ENCODE measurements around the gene EXOC4.
"Not testable (repeated sequence)": the region's sequence is repeated elsewhere in the genome, so short reads cannot be mapped to it uniquely, and the experiment has no call there.

Gene EXOC4

GRCh38 chr7:133883591-133883990 is 630.7 kb downstream of the EXOC4 start:
- no peak for DNase-seq (ENCODE audit: low spot score)

GRCh38 chr7:133885213-133885612 is 632.3 kb downstream of the EXOC4 start:
- no peak for DNase-seq (ENCODE audit: low spot score)

GRCh38 chr7:133886086-133886485 is 633.2 kb downstream of the EXOC4 start:
- no peak for DNase-seq (ENCODE audit: low spot score)

DNA sequence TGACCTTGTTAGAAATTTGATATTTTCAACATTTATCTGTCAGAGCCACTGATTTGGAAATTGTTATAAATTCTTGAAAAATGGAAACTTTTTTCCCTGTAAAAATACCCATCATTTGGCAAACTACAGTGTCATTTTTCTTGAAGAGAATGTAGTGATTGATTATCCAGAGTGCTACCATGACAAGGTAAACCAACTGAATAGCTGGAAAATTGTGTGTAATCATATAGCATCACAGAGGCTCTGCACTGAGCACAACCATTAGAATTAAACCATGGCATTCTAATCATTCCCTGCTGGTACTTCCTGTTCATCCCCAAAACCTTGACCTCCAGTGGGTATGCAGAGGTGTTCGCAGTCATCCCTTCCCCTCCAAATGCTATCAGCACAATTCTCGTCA is 633.9 kb downstream of the EXOC4 start:
- no peak for DNase-seq (ENCODE audit: low spot score)

GRCh38 chr7:133887459-133887858 is 634.6 kb downstream of the EXOC4 start:
- DNase-seq (ENCODE audit: low spot score): no peak

- DNase-seq (ENCODE audit: low spot score): no peak
These were observed 635.4 kb downstream of the EXOC4 start for GRCh38 chr7:133888061-133888930.

GRCh38 chr7:133904776-133905175 is 651.9 kb downstream of the EXOC4 start:
- no peak for DNase-seq (ENCODE audit: low spot score)

- DNase-seq (ENCODE audit: low spot score): not testable (repeated sequence)
These were observed 653.7 kb downstream of the EXOC4 start for GRCh38 chr7:133906553-133906952.

DNA sequence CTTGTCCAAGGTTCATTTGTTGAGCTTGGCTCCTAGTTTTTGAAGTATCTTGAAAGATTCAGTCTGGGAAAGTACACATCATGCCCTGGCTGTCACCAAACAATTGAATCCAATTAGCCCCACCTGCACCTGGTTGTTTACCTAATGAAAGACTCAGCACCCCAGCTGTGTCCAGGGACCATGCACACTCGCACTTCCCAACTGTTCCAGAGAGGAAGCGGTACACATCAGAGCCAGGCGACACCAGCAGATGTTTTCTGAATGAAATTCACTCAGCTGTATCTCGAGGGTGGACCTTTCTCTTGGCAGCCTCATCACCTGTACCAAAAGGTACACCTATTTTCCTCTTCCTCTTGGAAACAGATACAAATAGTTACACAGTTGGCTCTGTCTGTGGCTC is 657.9 kb downstream of the EXOC4 start:
- DNase-seq (ENCODE audit: low spot score): no peak

GRCh38 chr7:133911724-133912123 is 658.8 kb downstream of the EXOC4 start:
- no peak for DNase-seq (ENCODE audit: low spot score)

GRCh38 chr7:133912916-133913697 is 660.2 kb downstream of the EXOC4 start:
- DNase-seq (ENCODE audit: low spot score): peak; percentile 19

DNA sequence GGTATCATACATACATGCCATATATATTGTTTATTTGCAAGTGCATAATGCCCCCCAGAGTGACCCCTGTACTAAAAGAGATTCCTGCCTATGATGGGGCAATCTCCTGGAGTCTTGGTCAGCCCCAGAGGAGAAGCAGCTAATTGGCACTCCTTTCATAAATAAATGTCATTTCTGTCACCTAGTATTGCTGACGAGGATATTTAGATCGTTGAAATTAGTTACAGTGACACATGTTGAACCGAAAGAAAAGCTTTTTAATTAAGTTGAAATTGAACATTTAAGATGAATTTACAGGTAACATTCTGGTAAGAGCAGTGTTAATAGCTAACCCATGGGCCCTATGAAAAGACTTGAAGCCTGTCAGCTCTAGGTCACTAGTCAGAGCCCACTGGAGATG is 663.7 kb downstream of the EXOC4 start:
- no peak for DNase-seq (ENCODE audit: low spot score)

- no peak for DNase-seq (ENCODE audit: low spot score)
These were observed 666.9 kb downstream of the EXOC4 start for GRCh38 chr7:133919810-133920209.

GRCh38 chr7:133921635-133922182 is 668.8 kb downstream of the EXOC4 start:
- no peak for DNase-seq (ENCODE audit: low spot score)

DNA sequence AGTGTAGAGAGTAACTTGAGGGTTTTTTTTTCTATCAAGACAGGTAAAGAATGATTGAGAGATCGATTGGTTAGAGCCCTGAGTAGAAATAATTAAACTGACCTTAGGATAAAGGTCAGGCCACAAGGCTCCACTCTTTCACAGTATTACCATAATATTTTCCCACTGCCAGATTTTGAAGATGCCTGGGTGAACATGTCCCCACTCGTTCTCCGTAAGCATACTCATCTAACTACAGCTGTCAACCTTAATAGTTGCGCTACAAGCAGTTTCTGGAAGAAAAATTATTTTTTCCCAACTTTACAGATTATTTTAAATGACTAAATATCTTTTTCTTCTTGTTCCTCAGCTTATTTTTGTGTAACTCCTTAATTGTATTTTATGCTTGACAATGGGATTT is 671.1 kb downstream of the EXOC4 start:
- no peak for DNase-seq (ENCODE audit: low spot score)

DNA sequence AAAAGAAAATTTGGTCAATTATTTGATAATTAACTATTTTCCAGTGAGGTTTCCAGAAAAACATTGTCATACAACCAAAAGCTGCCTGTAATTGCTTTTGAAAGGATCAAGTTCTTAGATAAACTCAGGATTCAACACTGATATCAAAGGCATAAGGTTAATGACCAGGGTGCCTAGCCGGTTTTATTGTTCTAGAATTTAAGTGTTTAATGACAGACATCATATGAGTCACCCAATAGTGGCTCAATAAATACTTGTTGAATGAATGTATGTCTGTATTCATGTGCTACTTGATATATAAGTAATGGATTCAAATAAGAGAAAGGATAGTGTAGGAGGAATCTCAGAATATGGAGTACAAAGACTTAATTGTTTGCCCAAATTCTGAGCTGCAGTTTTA is 678.2 kb downstream of the EXOC4 start:
- no peak for DNase-seq (ENCODE audit: low spot score)

DNA sequence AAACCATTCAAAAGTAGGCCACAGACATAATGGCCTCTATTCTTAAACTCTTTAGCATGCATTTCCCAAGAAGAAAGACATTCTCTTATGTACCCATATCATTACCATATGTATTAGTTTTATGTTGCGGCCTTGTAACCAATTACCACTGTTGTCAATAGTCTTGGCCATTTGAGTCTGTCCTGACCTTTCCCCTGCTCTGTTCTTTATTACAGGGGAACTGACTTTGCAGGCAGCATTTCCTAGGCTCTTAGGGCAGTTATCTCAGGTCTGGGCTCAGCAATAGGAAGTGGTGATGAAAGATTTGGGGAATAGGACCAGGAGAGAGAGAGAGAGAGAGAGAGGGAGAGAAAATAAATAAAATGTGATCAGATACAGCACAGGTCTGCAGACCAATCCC is 679.7 kb downstream of the EXOC4 start:
- DNase-seq (ENCODE audit: low spot score): no peak

DNA sequence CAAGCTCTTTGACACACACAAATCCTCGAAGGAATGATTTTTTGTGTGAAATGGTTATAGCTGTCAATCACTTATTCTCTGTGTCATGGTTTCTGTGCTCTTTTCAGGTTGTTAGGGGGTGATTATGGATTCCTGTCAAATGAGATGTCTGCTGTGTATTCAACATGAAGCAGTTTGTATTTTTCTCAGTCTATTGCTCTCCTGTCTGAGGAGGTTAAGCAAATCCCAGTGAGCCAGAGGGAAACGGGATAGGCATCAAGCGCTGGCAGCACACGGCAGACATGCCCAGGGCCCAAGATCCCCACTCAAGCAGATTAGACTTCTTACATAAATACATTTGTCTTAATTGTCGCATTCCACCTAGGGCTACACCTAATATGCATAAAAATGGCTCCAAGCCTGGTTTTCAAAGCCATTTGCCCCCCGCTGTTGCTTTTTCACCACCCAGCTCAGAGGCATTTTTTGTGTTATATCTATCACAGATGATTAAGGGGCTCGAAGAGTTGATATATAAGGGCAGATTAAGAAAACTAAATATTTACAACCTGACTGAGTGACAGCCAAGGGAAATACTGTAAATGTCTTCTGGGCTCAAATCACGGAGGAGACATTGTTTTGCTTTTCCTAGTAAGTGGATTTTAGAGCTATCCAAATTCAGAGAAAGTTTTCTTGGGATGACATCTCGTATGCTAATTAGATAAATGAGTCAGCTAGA is 681.5 kb downstream of the EXOC4 start:
- no peak for DNase-seq (ENCODE audit: low spot score)

DNA sequence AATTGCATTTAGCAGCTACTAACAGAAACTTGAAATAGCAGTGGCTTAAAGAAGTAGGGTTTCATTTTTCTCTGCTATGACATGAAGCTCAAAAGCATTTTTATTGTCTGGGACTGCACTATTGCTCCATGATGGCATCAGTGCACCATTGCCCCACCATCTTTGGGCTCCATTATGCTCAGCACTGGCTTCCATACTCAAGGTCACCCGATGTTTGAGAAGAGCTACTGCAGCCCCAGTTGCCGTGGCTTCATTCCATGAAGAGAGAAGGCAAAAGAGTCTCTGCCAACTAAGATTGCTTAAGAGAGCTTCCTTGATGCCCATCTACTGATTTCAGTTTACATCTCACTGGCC is 682.1 kb downstream of the EXOC4 start:
- DNase-seq (ENCODE audit: low spot score): no peak

GRCh38 chr7:133936074-133936473 is 683.2 kb downstream of the EXOC4 start:
- DNase-seq (ENCODE audit: low spot score): no peak

GRCh38 chr7:133937786-133938185 is 684.9 kb downstream of the EXOC4 start:
- no peak for DNase-seq (ENCODE audit: low spot score)

DNA sequence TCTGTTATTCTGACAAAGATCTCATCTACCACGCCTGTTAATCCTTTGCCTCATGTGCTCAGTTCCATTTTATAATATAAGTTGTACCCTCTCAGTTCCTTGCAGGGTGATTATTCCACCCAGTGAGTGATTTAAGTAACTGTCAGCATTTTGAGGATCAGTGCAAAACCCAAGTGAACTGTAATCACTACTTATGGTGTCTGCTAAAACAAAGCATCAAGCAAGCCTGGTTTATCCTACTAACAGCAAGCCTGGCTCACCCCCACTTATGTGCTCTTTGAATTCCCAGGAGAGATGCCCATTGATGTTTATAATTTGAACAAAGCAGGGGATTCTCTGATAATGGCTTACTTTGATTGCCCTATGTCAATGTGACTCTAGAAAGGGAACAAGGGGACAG is 687.5 kb downstream of the EXOC4 start:
- DNase-seq (ENCODE audit: low spot score): no peak
